Gastroesophageal sphincter (tissue), 3 donors: Measurements from ENCODE around the gene TNNI3K.

Experiments
- CTCF ChIP-seq, 4 experiments: fragments of 200-600 bp in 2 of 4; fragments of 450-650 bp in 2 of 4; sonication (generic) in 1 of 4; IDR thresholded peaks; one replicate each; pipeline ENCODE4 v1.5.1; 2017 to 2019; ENCODE audit warnings: antibody characterized with exemption in 4 of 4, mild to moderate bottlenecking in 2 of 4, moderate library complexity in 2 of 4
- EP300 ChIP-seq: sonication (generic); formaldehyde crosslinking; IDR thresholded peaks from one replicate; pipeline ENCODE4 v1.6.1; 2017; ENCODE audit warnings: antibody characterized with exemption, mild to moderate bottlenecking
- POLR2A ChIP-seq, 2 donors: fragments of 450-650 bp; IDR thresholded peaks; one replicate each; pipeline ENCODE4 v1.6.1; 2017; ENCODE audit warnings: antibody characterized with exemption in 2 of 2, mild to moderate bottlenecking in 2 of 2, moderate library complexity in 1 of 2
- POLR2AphosphoS5 ChIP-seq: sonication (generic); formaldehyde crosslinking; IDR thresholded peaks from one replicate; pipeline ENCODE4 v1.6.1; 2017; ENCODE audit warnings: antibody characterized with exemption

GRCh38 chr1:74432325-74432724, 197.1 kb downstream of the TNNI3K start:
- TF ChIP-seq POLR2AphosphoS5 (no peak), EP300 (no peak), CTCF (IDR thresholded peaks at IDR 0.05) (no peak), POLR2A (IDR thresholded peaks at IDR 0.05) (no peak)
